T47D (cell line): Measurements from ENCODE around the gene WNK2.

Source experiments
- DNase-seq, 2 experiments: peaks; one replicate each; pipeline versions ENCODE4 v3.0.0 to v3.0.0-alpha.2; 2011 to 2012; ENCODE audit warnings: low read depth in 1 of 2, low spot score in 1 of 2
- JUND ChIP-seq: IDR thresholded peaks from 2 replicates; pipeline ENCODE4 v1.6.1; 2012; ENCODE audit warnings: low read depth
- in situ Hi-C: cut with HindIII; loops from 2 replicates; pipeline ENCODE4 v1.10.0; 2016; ENCODE audit warnings: low sequenced_read_pairs, low pct_unique_long_range_greater_than_20kb

Gene WNK2

DNA sequence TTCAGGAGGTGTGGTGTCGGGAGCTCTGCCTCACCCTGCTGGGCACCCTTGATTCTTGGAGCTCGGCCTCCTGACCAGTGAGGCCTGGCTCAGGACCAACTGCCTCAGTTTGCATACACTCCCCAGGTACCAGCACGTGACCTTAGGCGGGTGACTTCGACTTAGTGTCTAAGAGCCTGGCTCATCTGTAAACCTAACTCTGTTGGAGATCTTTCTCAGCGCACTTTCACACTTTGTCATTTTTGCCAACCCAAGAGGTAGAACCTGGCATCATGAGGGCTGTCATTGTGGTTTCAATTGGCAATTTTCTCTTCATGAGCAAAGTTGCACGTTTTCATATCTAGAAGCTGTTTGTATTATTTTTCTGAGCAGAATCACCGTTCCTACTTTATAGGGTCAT, 13.4 kb upstream of the WNK2 start:
- in situ Hi-C loops = no loop called here
- no peak for DNase-seq
- TF ChIP-seq JUND = no peak

DNA sequence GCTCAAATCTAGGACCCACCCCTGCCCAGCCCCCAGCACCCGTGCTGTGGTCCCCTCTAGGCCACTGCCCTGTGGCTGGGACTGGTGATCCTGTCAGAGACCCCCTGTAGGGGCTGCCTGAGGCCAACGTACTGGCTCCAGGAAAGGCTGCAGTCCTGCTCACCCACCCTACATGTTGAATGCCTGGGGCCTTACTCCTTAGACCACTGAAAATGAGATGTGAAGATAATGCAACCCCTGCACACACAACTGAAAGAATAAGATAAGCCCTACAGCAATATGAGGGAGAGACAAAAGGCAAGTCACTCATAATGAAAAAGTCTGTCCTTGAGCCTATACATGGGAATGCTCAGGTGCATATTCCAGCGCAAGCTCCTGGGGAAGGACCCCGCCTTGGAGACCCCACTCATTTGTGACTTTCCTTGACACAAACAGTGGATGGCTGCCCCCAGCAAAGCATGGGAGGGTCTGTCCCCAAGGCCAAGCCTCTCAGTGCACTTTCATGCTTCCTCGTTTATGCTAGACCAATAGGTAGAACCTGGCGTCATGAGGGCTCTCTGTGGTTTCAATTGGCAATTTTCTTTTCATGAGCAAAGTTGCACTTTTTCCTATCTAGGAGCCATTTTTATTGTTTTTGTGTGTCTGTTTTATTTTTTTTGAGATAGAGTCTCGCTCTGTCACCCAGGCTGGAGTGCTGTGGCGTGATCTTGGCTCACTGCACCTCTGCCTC, 12.5 kb upstream of the WNK2 start:
- TF ChIP-seq JUND = no peak
- no peak for DNase-seq
- in situ Hi-C loops = no loop called here

DNA sequence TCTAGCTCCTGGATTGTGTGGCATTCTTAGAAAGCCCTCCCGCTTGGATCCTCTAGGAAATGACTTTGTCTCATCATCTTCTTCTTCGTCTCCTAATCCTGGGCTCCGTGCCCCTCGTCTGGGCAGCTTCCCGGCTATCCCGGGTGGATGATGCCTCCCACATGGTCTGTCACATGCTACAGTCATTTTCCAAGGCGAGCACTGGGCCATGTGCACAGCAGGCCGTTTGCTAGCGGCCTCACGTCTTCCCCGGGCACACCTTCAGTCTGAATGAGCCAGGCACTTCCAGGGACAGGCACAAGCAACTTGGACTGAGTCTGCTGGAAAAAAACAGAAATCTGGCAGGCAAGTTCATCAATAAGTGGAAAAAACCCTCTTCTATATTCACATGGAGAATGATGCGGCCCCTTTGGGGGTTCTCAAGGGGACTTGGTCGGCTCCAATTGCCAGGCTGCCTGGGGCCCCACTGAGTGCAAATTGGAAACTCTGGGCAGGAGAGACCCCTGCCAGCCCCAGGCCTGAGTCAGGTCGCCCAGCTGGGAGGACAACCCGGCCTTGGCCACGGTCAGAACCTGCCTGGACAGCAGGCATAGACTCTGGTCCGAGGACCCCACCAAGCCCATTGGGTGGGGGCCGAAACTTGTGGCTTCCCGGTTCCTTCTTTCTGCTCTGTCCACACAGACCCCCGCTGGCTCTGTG, 11.1 kb upstream of the WNK2 start:
- no peak for TF ChIP-seq JUND
- no peak for DNase-seq
- in situ Hi-C loops = no loop called here

DNA sequence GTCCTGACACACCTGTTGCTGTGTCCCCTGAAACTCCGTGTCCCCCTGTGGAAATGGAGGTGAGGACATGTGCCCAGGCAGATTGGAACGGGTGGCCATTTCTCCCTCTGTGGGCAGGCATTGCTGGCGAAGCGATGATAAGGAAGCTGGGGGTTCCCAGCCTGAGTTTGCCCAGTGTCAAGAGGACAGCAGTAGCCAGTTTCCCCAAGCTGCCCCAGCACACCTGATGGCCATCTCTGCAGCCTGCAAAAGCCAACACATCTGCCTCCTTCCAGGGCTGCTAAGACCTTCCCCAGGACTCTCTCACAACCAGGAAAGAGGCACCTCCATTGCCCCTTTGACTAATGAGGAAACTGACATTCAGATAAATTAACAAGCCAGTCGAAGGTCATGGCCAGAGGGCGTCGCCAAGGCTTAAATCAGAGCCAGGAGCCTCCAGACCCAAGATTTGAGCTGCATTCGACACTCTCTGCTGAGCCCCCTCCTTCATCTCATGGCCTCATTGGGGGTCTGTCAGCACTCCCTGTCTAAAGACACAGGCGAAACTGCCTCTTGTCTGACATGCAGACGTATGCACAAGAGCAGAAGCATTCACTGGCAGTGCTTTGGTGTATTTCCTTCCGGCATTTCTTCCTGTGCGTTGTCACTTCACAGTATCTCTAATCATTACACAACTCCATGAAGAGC, 10.4 kb upstream of the WNK2 start:
- no peak for DNase-seq
- in situ Hi-C loops = no loop called here
- no peak for TF ChIP-seq JUND

DNA sequence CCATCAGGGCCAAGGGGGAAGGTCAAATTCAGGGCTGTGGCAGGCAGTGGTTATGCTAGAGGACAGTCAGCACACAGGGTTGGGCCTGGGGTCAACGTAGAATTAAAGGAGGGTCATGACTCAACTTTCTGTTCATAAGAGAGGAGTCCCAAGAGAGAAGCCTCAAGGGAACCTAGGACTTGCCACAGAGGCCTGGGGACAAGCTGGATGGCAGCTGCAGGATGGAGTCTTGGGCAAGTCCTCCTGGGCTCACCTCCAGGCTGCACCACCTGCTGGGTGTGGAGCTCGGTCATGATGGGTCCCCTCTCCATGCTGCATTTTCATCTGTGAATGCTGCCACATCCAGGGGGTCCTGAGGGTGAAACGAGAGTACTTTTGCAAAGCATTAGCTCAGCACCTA, 9.0 kb upstream of the WNK2 start:
- in situ Hi-C loops = no loop called here
- no peak for DNase-seq
- no peak for TF ChIP-seq JUND

DNA sequence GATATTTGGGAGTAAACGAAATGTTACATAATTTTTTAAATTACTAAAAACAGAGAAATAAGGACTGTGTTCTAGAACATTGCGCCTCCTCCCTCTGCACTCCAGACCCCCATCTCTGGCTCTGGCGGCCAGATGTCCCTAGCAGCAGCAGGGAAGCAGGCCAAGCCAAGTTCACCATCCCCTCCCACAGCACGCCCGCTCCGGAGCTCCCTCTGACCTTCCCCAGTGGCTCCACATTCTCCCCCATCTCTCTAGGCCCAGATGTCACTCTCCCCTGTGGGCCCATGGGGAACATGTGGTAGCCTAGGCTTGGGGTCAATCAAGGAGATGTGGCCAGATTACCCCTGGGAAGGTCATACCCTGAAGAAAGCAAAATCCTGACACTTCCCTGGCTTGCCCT, 6.3 kb upstream of the WNK2 start:
- no peak for DNase-seq
- no peak for TF ChIP-seq JUND
- in situ Hi-C loops = no loop called here

DNA sequence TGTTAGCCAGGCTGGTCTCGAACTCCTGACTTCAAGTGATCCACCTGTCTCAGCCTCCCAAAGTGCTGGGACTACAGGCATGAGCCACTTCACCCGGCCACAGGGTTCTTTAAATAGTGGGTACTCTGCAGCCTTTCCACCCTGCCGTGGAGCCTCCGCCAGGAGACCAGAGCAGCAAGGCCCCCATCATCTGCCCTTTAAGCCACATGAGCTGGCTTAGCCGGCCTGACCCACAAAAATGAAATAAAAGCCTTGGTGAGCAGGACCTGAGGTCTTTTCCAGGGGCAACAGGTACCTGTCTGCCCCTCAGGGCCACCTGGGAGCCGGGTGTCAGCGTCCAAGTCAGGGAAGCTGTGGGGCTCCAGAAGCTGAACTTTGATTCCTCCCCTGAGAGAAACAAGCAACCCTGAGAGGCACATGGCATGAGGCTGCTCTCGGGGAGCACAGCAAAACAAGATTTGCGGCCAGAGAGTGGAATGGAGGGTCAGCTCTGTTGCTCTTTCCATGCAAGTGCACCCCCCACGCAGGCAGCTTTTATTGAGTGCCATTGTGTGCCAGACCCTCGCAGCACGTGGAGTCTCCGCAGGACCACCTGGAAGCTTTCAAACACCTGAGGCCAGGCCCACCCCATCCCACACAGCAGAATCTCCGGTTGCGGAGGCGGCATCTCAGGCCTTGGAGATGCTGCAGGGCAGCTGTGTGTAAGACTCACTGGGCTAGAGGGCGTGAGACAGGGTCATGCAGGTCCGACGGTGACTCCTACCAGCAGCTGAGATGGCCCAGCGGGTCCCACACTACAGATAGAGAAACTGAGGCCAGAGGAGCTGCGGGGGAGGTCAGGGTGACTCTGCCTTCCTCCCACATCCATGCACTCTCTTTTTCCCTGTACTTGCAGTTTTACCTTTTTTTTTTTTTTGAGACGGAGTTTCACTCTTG, 4.8 kb upstream of the WNK2 start:
- DNase-seq = no peak
- no peak for TF ChIP-seq JUND
- in situ Hi-C loops = no loop called here

DNA sequence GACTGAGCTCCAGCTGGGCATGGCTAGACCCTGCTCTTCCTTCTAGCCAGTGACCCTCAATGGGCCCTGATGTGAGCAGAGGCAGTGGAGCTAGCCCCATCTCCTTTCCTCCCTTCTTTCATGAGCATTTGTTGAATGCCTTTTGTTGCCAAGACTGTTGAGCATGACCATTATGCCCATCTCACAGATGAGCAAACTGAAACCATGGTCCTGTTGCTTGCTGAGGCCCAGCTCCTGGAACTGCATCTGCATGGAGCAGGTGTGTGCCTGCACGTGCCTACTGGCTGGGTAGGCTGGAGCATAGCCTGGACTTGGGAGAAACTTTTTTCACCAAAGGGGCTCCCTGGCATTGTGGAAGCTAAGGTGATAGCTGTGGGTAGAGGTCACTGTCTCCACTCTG, 3.0 kb upstream of the WNK2 start:
- in situ Hi-C loops = no loop called here
- no peak for DNase-seq
- TF ChIP-seq JUND = no peak

DNA sequence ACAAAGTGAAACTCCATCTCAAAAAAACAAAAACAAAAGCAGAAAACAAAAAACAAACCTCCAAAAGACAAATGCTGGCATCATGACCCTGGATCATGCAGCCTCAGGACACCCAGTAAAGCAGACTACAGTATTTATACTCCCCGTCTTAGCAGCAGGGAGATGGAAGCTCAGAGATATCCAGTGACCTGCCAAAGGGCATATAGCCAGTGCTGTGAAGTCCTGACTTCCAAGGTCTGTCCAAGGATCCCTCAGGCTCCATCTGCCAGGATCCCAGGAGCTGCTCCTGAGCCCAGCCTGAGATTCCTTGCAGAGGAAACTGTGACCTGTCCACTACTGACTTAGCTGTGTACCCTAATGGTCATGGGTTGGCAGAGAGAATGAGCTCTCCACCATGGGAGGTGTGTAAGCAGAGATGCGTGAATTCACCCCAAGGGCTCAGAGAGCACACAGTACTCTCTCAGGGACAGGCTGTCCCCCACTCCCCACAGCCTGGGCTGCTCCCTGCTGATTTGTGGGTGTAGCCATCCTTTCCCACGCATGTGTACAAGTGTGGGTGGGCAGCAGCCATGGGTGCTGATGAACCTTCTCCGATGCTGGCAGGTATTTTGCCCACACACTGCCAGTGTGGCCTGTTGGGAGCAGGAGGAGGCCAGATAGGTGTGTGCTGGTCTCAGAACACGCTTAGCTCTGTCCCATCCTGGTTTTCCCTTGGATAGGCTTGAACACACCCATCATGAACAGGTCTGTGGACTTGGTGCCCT, 2.1 kb upstream of the WNK2 start:
- no peak for DNase-seq
- TF ChIP-seq JUND = no peak
- in situ Hi-C loops = no loop called here

DNA sequence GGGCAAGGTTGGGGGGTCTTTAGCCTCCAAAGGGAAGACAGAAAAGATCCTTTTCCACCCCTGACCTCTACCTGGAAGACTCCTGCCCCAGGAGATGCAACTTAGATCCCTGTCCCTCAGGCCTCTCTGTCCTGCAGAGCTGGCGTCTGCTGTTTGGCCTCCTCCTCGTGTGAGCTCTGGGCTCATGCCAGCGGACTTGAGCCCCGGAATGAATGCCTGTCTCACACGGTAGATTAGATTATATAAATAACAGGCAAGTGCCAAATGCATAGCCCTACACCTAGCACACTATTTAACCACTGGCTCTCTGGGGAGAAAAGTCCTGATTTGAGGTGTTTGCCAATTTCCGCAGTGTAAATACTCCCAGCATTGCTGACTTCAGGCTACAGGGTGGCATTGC, 1.4 kb upstream of the WNK2 start:
- TF ChIP-seq JUND = no peak
- peak; percentile 36 to 41 for DNase-seq
- in situ Hi-C loops = no loop called here

DNA sequence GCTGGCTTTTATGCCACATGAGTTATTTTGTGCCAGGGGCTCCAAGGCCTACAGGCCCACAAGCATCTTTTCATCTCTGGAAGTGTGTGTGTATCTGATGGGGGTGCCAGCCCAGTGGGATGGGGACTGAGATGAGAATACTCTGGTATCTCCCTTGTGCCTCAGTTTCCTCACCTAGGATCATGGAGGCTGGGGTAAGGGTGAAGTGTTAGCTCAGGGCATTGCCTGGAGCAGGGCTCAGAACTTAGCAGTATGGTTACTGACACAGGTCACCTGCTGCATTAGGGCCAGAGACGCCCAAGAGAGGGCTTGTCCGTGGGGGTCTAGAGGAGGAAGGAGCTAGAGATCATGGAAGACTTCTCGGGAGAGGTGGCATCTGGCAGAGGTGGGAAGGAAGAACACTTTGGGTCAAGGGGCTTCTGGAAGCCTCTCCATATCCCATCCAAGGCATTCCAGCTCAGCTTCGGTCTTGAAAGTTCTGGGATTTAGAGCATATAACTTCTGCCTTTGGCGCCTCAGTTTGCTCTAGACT, 742 bp upstream of the WNK2 start:
- TF ChIP-seq JUND = no peak
- in situ Hi-C loops = no loop called here
- no peak for DNase-seq
